Endothelial cell of umbilical vein (primary cell): Measurements from ENCODE around the gene NDFIP1. TPM values are rescaled to one million over a fixed set of nuclear protein-coding genes. Genes with fewer than 3 reads are reported as not detected.

ENCODE experiments used
- BruUV-seq: library from RNA; stranded (reverse); fragments of 400-500 nt; replicated peaks from 2 replicates; lab custom pipeline; 2021; lab: Mats Ljungman, UMichigan
- CTCF ChIA-PET: fragments of 300-600, 350-600 bp; sonication (Branson Sonifier 250); formaldehyde crosslinking; loops from one replicate; lab custom pipeline; 2021; ENCODE audit warnings: antibody characterized with exemption, inconsistent platforms; lab: Charles Lee
- POLR2A ChIA-PET: fragments of 300-600, 350-600 bp; sonication (Branson Sonifier 250); formaldehyde crosslinking; loops from one replicate; lab custom pipeline; 2021; ENCODE audit warnings: antibody characterized with exemption, inconsistent platforms; lab: Charles Lee
- DNase-seq: peaks from one replicate; pipeline ENCODE4 v3.0.0-alpha.2; 2011; ENCODE audit warnings: low read depth, low spot score
- FAIRE-seq: peaks from 2 replicates; lab custom pipeline; 2011; peaks lifted over from hg19 to GRCh38; lab: Jason Lieb, UNC
- H2AFZ ChIP-seq: 2 replicates; pipeline ENCODE4 v1.6.0; 2012; ENCODE audit warnings: low read depth, low read length, control low read depth, inconsistent platforms
- H3K27ac ChIP-seq: 2 replicates; pipeline ENCODE4 v1.5.1; 2011; ENCODE audit warnings: low read depth, mild to moderate bottlenecking, control low read depth, low read length, moderate library complexity; ENCODE audit not compliant: insufficient read depth
- H3K27me3 ChIP-seq, 2 experiments: 2 replicates each; pipeline versions ENCODE4 v1.6.0 to v1.6.1; 2011; ENCODE audit warnings: low read length in 2 of 2, mixed read lengths in 1 of 2; ENCODE audit not compliant: control insufficient read depth in 2 of 2, insufficient read depth in 2 of 2
- H3K36me3 ChIP-seq, 2 experiments: 2 replicates in 1 of 2; 3 replicates in 1 of 2; pipeline ENCODE4 v1.5.1; 2011; ENCODE audit warnings: low read length in 2 of 2, mild to moderate bottlenecking in 1 of 2, moderate library complexity in 1 of 2; ENCODE audit not compliant: control insufficient read depth in 2 of 2, insufficient read depth in 2 of 2; ENCODE audit errors: extremely low read depth in 1 of 2
- H3K4me1 ChIP-seq: 3 replicates; pipeline ENCODE4 v1.5.1; 2011; ENCODE audit warnings: mild to moderate bottlenecking, low read length; ENCODE audit not compliant: control insufficient read depth, insufficient read depth; ENCODE audit errors: extremely low read depth
- H3K4me2 ChIP-seq: 2 replicates; pipeline ENCODE4 v1.6.1; 2011; ENCODE audit warnings: low read length, control low read depth, mixed read lengths; ENCODE audit not compliant: insufficient read depth
- H3K4me3 ChIP-seq, 3 experiments: fragments of 200-600 bp in 1 of 3; sonication (generic), shearing (Covaris generic) in 1 of 3; replicated peaks in 1 of 3; 2 replicates each; pipeline ENCODE4 v1.5.1; 2011 to 2016; ENCODE audit warnings: control low read depth in 3 of 3, low read length in 3 of 3, mild to moderate bottlenecking in 2 of 3, inconsistent platforms in 1 of 3, low read depth in 1 of 3, moderate library complexity in 1 of 3; ENCODE audit not compliant: insufficient read depth in 1 of 3
- H3K79me2 ChIP-seq: 2 replicates; pipeline ENCODE4 v1.6.0; 2012; ENCODE audit warnings: low read length, inconsistent platforms; ENCODE audit not compliant: control insufficient read depth, insufficient read depth
- H3K9ac ChIP-seq: replicated peaks from 2 replicates; pipeline ENCODE3; 2011; ENCODE audit warnings: low read length, control low read depth; ENCODE audit not compliant: insufficient read depth; ENCODE audit errors: extremely low read depth
- H3K9me1 ChIP-seq: replicated peaks from 3 replicates; pipeline ENCODE4 v1.6.0; 2011; ENCODE audit warnings: mild to moderate bottlenecking, low read length; ENCODE audit not compliant: control insufficient read depth, insufficient read depth; ENCODE audit errors: extremely low read depth
- H3K9me3 ChIP-seq: replicated peaks from 2 replicates; pipeline ENCODE4 v1.5.1; 2012; ENCODE audit warnings: low read length, inconsistent platforms; ENCODE audit not compliant: control insufficient read depth, insufficient read depth
- H4K20me1 ChIP-seq: replicated peaks from 2 replicates; pipeline ENCODE3; 2011; ENCODE audit warnings: mild to moderate bottlenecking, low read length; ENCODE audit not compliant: control insufficient read depth, insufficient read depth; ENCODE audit errors: extremely low read depth
- CTCF ChIP-seq, 2 donors: IDR thresholded peaks; 1 replicate in 1 of 2; 2 replicates in 1 of 2; pipeline ENCODE4 v1.5.1; 2011; ENCODE audit warnings: low read length in 2 of 2, mild to moderate bottlenecking in 2 of 2, moderate library complexity in 2 of 2, control low read depth in 1 of 2, inconsistent platforms in 1 of 2, low read depth in 1 of 2; ENCODE audit not compliant: insufficient read depth in 1 of 2; ENCODE audit errors: extremely low read depth in 1 of 2
- EZH2 ChIP-seq: IDR thresholded peaks from 2 replicates; pipeline ENCODE4 v1.6.1; 2012; ENCODE audit warnings: borderline replicate concordance, low read depth, mild to moderate bottlenecking, moderate library complexity, low read length, inconsistent platforms; ENCODE audit not compliant: severe bottlenecking
- FOS ChIP-seq: IDR thresholded peaks from 2 replicates; pipeline ENCODE4 v1.6.1; 2011; ENCODE audit warnings: mild to moderate bottlenecking, low read length, moderate library complexity, borderline replicate concordance; ENCODE audit not compliant: insufficient read depth
- GATA2 ChIP-seq: IDR thresholded peaks from 2 replicates; pipeline ENCODE4 v1.7.0; 2011; ENCODE audit warnings: low read depth, mild to moderate bottlenecking, moderate library complexity, mixed read lengths, low read length; ENCODE audit not compliant: insufficient read length, insufficient read depth
- JUN ChIP-seq: IDR thresholded peaks from 2 replicates; pipeline ENCODE4 v1.6.1; 2011; ENCODE audit warnings: borderline replicate concordance, low read depth; ENCODE audit not compliant: insufficient read length, insufficient read depth
- MAX ChIP-seq: IDR thresholded peaks from 2 replicates; pipeline ENCODE4 v1.6.1; 2011; ENCODE audit not compliant: insufficient read depth, insufficient read length
- MYC ChIP-seq: IDR thresholded peaks from one replicate; pipeline ENCODE4 v1.6.1; 2011; ENCODE audit warnings: mild to moderate bottlenecking, low read depth, low read length
- POLR2A ChIP-seq: IDR thresholded peaks from 2 replicates; pipeline ENCODE4 v1.6.1; 2012; ENCODE audit warnings: low read depth, mild to moderate bottlenecking, control low read depth, low read length
- POLR2AphosphoS5 ChIP-seq: IDR thresholded peaks from 2 replicates; pipeline ENCODE4 v1.6.1; 2012; ENCODE audit warnings: low read depth, mild to moderate bottlenecking, control low read depth, low read length, moderate library complexity; ENCODE audit not compliant: insufficient read depth
- dilution Hi-C: fragments of 300-500 bp; cut with MboI; formaldehyde crosslinking; loops from one replicate; pipeline ENCODE4 v1.15.0; 2019; ENCODE audit warnings: low sequenced_read_pairs; ENCODE audit not compliant: extremely low pct_ligation_motif_present
- intact Hi-C: fragments of 100-400 bp; cut with micrococcal nuclease; formaldehyde crosslinking; loops from one replicate; pipeline ENCODE4 v1.10.0; 2022
- polyA plus RNA-seq, 4 experiments: library from polyadenylated mRNA; depleted of rRNA in 3 of 4; stranded (reverse) in 3 of 4; unstranded in 1 of 4; fragments of >200 nt; gene quantifications; 2 replicates each; pipeline versions ENCODE4 v1.2.1 to v1.2.3, GENCODE V29; 2011 to 2012; ENCODE audit warnings: missing spikeins in 1 of 4
- total RNA-seq: library from RNA; stranded (reverse); gene quantifications from 2 replicates; pipeline ENCODE4 v1.2.3, GENCODE V29; 2021

The NDFIP1 gene
- total and polyA plus RNA-seq, 2 donors (not counting 3 experiments of a cell fraction or from before 2014, with no cell fraction given): 12.3 to 42.6 TPM

- Histone ChIP-seq H3K36me3 (no peaks in the 10 kb centered on the region), H4K20me1 (no peaks in the 10 kb centered on the region), H3K4me1 (no peaks in the 10 kb centered on the region), H3K4me3 (no peak overlapping the region), H3K4me2 (no peak overlapping the region), H3K27ac (no peak overlapping the region), H3K9ac (no peak overlapping the region), H3K9me3 (no peaks in the 10 kb centered on the region), H2AFZ (no peak overlapping the region), H3K9me1 (no peaks in the 10 kb centered on the region), H3K79me2 (no peaks in the 10 kb centered on the region), H3K27me3 (peaks cover 0 to 2% of the 10 kb centered on the region in 2 experiments)
- dilution Hi-C loops (no loop called here), intact Hi-C loops (no loop called here)
- FAIRE-seq (no peak), DNase-seq (no peak)
- POLR2A ChIA-PET: no interaction called here
- no TSS peak for BruUV-seq
- CTCF ChIA-PET: interaction anchor here (1.0 kb wide), 1 partner anchor 16 kb away, joined by 3 read pairs; no protein-coding TSS in a partner anchor
- TF ChIP-seq GATA2: no peak
- no peak for TF ChIP-seq POLR2AphosphoS5
- no peak for TF ChIP-seq JUN
- no peak for TF ChIP-seq MAX
- no peak for TF ChIP-seq MYC
- TF ChIP-seq CTCF (IDR thresholded peaks at IDR 0.05; ENCODE audit: extremely low read depth in 1 of 2, insufficient read depth in 1 of 2, low read depth in 1 of 2, low read length in 2 of 2): no peak
- no peak for TF ChIP-seq FOS
- TF ChIP-seq POLR2A: no peak
- no peak for TF ChIP-seq EZH2
These were observed 10.9 kb upstream of the NDFIP1 start for GRCh38 chr5:142097681-142098080.
